ENCODE measurements around the gene BAHD1. TPM values are rescaled to one million over a fixed set of nuclear protein-coding genes. Genes with fewer than 3 reads are reported as not detected.

BAHD1 gene
- total and polyA plus RNA-seq, 2 experiments from 2014 or later = 11.2 to 40.1 TPM

DNA sequence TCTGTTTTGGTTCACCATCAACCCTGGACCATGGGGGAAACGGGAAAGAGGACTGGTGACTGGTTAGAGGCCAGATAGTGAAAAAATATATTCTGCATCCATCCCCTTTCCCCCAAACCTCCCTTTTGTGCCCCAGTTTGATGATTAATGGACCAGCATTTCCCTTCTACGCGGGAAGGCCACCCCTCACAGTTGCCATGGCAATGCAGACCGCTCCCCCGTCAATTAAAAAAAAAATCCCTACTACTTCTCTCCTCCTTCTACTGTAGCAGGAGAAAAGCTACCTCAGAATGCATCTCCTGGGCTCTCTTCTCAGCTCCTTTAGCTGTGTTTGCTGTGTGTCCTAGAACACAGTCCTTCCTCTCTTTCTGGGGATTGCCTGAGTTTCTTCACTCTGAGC is 4.0 kb downstream of the BAHD1 start (continued):
- TF ChIP-seq ETS1 (IDR thresholded peaks at IDR 0.05) (no peak), ZNF331 (CRISPR knock-in tag; IDR thresholded peaks at IDR 0.05; ENCODE audit: low read depth) (no peak), JUNB (IDR thresholded peaks at IDR 0.05; ENCODE audit: unreplicated experiment) (no peak)

- peak; percentile 8 for ATAC-seq
- Mint-ChIP-seq H3K9me3 (no peaks in the 10 kb centered on the region; the same call in 2 of the 3 replicates), H3K36me3 (ENCODE audit: low read depth) (peaks cover 39% of the 10 kb centered on the region), H3K27ac (peak overlapping the region; percentile 95), H3K4me3 (peak overlapping the region; percentile 54), H3K27me3 (ENCODE audit: insufficient read depth, low read depth, poor library complexity) (peaks cover 28% of the 10 kb centered on the region), H3K4me1 (peaks cover 58% of the 10 kb centered on the region)
- peaks cover 73% of the 10 kb centered on the region for H4K20me1 ChIP-seq (replicated peaks; ENCODE audit: insufficient read depth)
- peaks cover 88% of the 10 kb centered on the region for H3K79me2 ChIP-seq (replicated peaks; ENCODE audit: insufficient read depth)
- H3K4me3 ChIP-seq = no peak overlapping the region
- TF ChIP-seq ZNF331 (CRISPR knock-in tag; IDR thresholded peaks at IDR 0.05; ENCODE audit: low read depth) = no peak
- no peaks in the 10 kb centered on the region for H3K27me3 ChIP-seq (ENCODE audit: insufficient read depth)
- no peaks in the 10 kb centered on the region for H3K9me2 ChIP-seq (ENCODE audit: insufficient read depth)
- H3K27ac ChIP-seq (ENCODE audit: low read depth) = peak overlapping the region; percentile 41; the same call in 1 of the 2 replicates
- H3K4me1 ChIP-seq (ENCODE audit: insufficient read depth) = peaks cover 50% of the 10 kb centered on the region
- no peaks in the 10 kb centered on the region; the same call in 1 of the 2 replicates for H3K36me3 ChIP-seq (ENCODE audit: insufficient read depth)
- peak; percentile 42 for DNase-seq (ENCODE audit: low spot score)
- no peak overlapping the region for H2AFZ ChIP-seq
- H3F3A ChIP-seq (replicated peaks; ENCODE audit: low read depth) = no peaks in the 10 kb centered on the region
- H3K4me2 ChIP-seq = peak overlapping the region; percentile 66
Observed at GRCh38 chr15:40445421-40445922, 4.7 kb downstream of the BAHD1 start.

DNA sequence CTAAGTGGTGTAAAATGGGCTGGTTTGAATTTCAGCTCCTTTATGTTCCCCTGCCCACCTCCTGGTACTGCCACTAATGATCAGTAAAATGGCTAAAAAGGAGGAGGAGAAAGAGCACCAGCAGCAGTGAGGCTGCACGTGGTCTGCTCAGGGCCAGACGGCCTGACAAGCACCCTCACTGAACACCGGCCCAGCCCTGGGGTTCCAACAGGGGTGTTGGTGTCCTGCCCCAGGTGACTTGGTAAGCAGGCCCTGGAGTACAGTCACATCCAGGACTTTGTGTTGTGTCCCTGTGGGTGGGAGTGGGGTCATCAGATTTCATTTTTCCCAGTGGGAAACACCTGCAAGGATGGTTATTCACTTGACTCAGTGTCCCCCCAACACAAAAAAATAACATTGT is 5.4 kb downstream of the BAHD1 start:
- Mint-ChIP-seq H3K9me3 (no peaks in the 10 kb centered on the region; the same call in 2 of the 3 replicates), H3K4me3 (no peak overlapping the region; the same call in 2 of the 3 replicates), H3K27ac (peak overlapping the region; percentile 95; the same call in 1 of the 2 replicates), H3K4me1 (peaks cover 63% of the 10 kb centered on the region), H3K27me3 (ENCODE audit: insufficient read depth, low read depth, poor library complexity) (peaks cover 28% of the 10 kb centered on the region), H3K36me3 (ENCODE audit: low read depth) (peaks cover 39% of the 10 kb centered on the region)
- H3K79me2 ChIP-seq (replicated peaks; ENCODE audit: insufficient read depth) = peaks cover 95% of the 10 kb centered on the region
- ATAC-seq (no peak), DNase-seq (ENCODE audit: low spot score) (no peak)
- H3K27ac ChIP-seq (ENCODE audit: low read depth) = peak overlapping the region; percentile 41; the same call in 1 of the 2 replicates
- H3K4me3 ChIP-seq = no peak overlapping the region
- H3F3A ChIP-seq (replicated peaks; ENCODE audit: low read depth) = no peaks in the 10 kb centered on the region
- peaks cover 55% of the 10 kb centered on the region for H3K4me1 ChIP-seq (ENCODE audit: insufficient read depth)
- H2AFZ ChIP-seq = no peak overlapping the region
- peak overlapping the region; percentile 66; the same call in 1 of the 2 replicates for H3K4me2 ChIP-seq
- H3K9me2 ChIP-seq (ENCODE audit: insufficient read depth) = no peaks in the 10 kb centered on the region
- TF ChIP-seq CREB1 (CRISPR knock-in tag; IDR thresholded peaks at IDR 0.05; ENCODE audit: low read depth) (no peak), REST (IDR thresholded peaks at IDR 0.05; ENCODE audit: unreplicated experiment) (no peak), STAT1 (IDR thresholded peaks at IDR 0.05; ENCODE audit: unreplicated experiment) (no peak), NANOG (IDR thresholded peaks at IDR 0.05; ENCODE audit: borderline replicate concordance) (no peak), JUNB (IDR thresholded peaks at IDR 0.05; ENCODE audit: unreplicated experiment) (no peak)
- no peaks in the 10 kb centered on the region; the same call in 1 of the 2 replicates for H3K36me3 ChIP-seq (ENCODE audit: insufficient read depth)
- no peaks in the 10 kb centered on the region for H3K27me3 ChIP-seq (ENCODE audit: insufficient read depth)
- peaks cover 79% of the 10 kb centered on the region for H4K20me1 ChIP-seq (replicated peaks; ENCODE audit: insufficient read depth)

All from GM23338 (cell line).